Endothelial cell of umbilical vein (primary cell): Measurements from ENCODE around the gene SLC14A1.

Experiments
- CTCF ChIP-seq, 2 donors: IDR thresholded peaks; 1 replicate in 1 of 2; 2 replicates in 1 of 2; pipeline ENCODE4 v1.5.1; 2011; ENCODE audit warnings: low read length in 2 of 2, mild to moderate bottlenecking in 2 of 2, moderate library complexity in 2 of 2, control low read depth in 1 of 2, inconsistent platforms in 1 of 2, low read depth in 1 of 2; ENCODE audit not compliant: insufficient read depth in 1 of 2; ENCODE audit errors: extremely low read depth in 1 of 2
- EZH2 ChIP-seq: IDR thresholded peaks from 2 replicates; pipeline ENCODE4 v1.6.1; 2012; ENCODE audit warnings: borderline replicate concordance, low read depth, mild to moderate bottlenecking, moderate library complexity, low read length, inconsistent platforms; ENCODE audit not compliant: severe bottlenecking
- FOS ChIP-seq: IDR thresholded peaks from 2 replicates; pipeline ENCODE4 v1.6.1; 2011; ENCODE audit warnings: mild to moderate bottlenecking, low read length, moderate library complexity, borderline replicate concordance; ENCODE audit not compliant: insufficient read depth
- GATA2 ChIP-seq: IDR thresholded peaks from 2 replicates; pipeline ENCODE4 v1.7.0; 2011; ENCODE audit warnings: low read depth, mild to moderate bottlenecking, moderate library complexity, mixed read lengths, low read length; ENCODE audit not compliant: insufficient read length, insufficient read depth
- JUN ChIP-seq: IDR thresholded peaks from 2 replicates; pipeline ENCODE4 v1.6.1; 2011; ENCODE audit warnings: borderline replicate concordance, low read depth; ENCODE audit not compliant: insufficient read length, insufficient read depth
- MAX ChIP-seq: IDR thresholded peaks from 2 replicates; pipeline ENCODE4 v1.6.1; 2011; ENCODE audit not compliant: insufficient read depth, insufficient read length
- MYC ChIP-seq: IDR thresholded peaks from one replicate; pipeline ENCODE4 v1.6.1; 2011; ENCODE audit warnings: mild to moderate bottlenecking, low read depth, low read length
- POLR2A ChIP-seq: IDR thresholded peaks from 2 replicates; pipeline ENCODE4 v1.6.1; 2012; ENCODE audit warnings: low read depth, mild to moderate bottlenecking, control low read depth, low read length
- POLR2AphosphoS5 ChIP-seq: IDR thresholded peaks from 2 replicates; pipeline ENCODE4 v1.6.1; 2012; ENCODE audit warnings: low read depth, mild to moderate bottlenecking, control low read depth, low read length, moderate library complexity; ENCODE audit not compliant: insufficient read depth

DNA sequence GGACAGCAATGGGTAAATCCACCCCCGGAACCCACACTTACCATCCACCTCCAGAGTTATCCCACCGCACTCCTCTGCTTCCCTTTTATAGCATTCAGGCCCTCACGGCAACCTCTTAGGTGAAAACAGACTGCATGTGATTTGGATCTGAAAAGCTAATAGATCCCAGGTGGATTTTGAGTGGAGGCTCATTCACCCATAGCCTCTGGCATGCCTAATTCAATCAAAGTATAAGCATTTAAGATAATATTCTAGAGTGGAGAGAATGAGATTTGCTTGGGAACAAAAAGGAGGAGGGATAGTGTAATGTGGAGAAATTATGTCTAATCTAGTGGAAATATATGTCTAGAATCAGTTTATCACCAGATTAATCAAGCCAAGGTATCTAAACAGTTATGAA, 17.1 kb downstream of the SLC14A1 start:
- TF ChIP-seq CTCF (IDR thresholded peaks at IDR 0.05; ENCODE audit: extremely low read depth in 1 of 2, insufficient read depth in 1 of 2, low read depth in 1 of 2, low read length in 2 of 2) (no peak), FOS (no peak), MAX (no peak), EZH2 (no peak), POLR2A (no peak), MYC (no peak), POLR2AphosphoS5 (no peak), JUN (no peak), GATA2 (no peak)
